Common myeloid progenitor, CD34-positive (primary cell): ENCODE measurements around the gene RLF.

Experiments
- CTCF ChIA-PET: fragments of 350-600 bp; sonication (Branson Sonifier 250); formaldehyde crosslinking; loops from one replicate; lab custom pipeline; 2021; ENCODE audit warnings: antibody characterized with exemption; lab: Charles Lee
- POLR2A ChIA-PET: fragments of 350-600 bp; sonication (Branson Sonifier 250); formaldehyde crosslinking; loops from one replicate; lab custom pipeline; 2021; ENCODE audit warnings: antibody characterized with exemption; lab: Charles Lee
- DNase-seq, 3 donors: peaks; one replicate each; pipeline versions ENCODE4 v3.0.0 to v3.0.0-alpha.2; 2013
- H3K27ac ChIP-seq, 2 experiments: 1 replicate in 1 of 2; 2 replicates in 1 of 2; pipeline ENCODE4 v1.7.0; 2013; ENCODE audit warnings: inconsistent platforms in 2 of 2, low read length in 2 of 2, mild to moderate bottlenecking in 2 of 2, low read depth in 1 of 2, moderate library complexity in 1 of 2; ENCODE audit not compliant: severe bottlenecking in 2 of 2, insufficient read depth in 1 of 2, poor library complexity in 1 of 2
- H3K27me3 ChIP-seq, 5 experiments: replicated peaks in 2 of 5; 1 replicate in 3 of 5; 2 replicates in 2 of 5; pipeline versions ENCODE4 v1.6.1 to v1.7.0; 2013; ENCODE audit warnings: low read length in 4 of 5, mild to moderate bottlenecking in 2 of 5, moderate library complexity in 2 of 5, inconsistent platforms in 1 of 5; ENCODE audit not compliant: insufficient read depth in 5 of 5, control insufficient read depth in 4 of 5
- H3K36me3 ChIP-seq, 4 experiments: 1 replicate in 2 of 4; 2 replicates in 2 of 4; pipeline versions ENCODE4 v1.6.1 to v1.7.0; 2013; ENCODE audit warnings: low read length in 3 of 4, control low read depth in 1 of 4, mild to moderate bottlenecking in 1 of 4; ENCODE audit not compliant: control insufficient read depth in 4 of 4, insufficient read depth in 4 of 4
- H3K4me1 ChIP-seq, 4 experiments: 1 replicate in 3 of 4; 2 replicates in 1 of 4; pipeline versions ENCODE4 v1.6.1 to v1.7.1; 2013; ENCODE audit warnings: low read length in 3 of 4, mild to moderate bottlenecking in 3 of 4, control low read depth in 1 of 4, inconsistent platforms in 1 of 4, moderate library complexity in 1 of 4; ENCODE audit not compliant: control insufficient read depth in 4 of 4, insufficient read depth in 4 of 4; ENCODE audit errors: control extremely low read depth in 1 of 4
- H3K4me3 ChIP-seq, 7 experiments: 1 replicate in 4 of 7; 2 replicates in 3 of 7; pipeline versions ENCODE4 v1.5.1 to v1.7.0; 2013; ENCODE audit warnings: mild to moderate bottlenecking in 7 of 7, low read length in 6 of 7, moderate library complexity in 6 of 7, inconsistent platforms in 2 of 7, low read depth in 2 of 7, control low read depth in 1 of 7; ENCODE audit not compliant: insufficient read depth in 4 of 7, control insufficient read depth in 1 of 7; ENCODE audit errors: extremely low read depth in 1 of 7
- H3K9me3 ChIP-seq, 5 experiments: 1 replicate in 4 of 5; 2 replicates in 1 of 5; pipeline versions ENCODE4 v1.6.1 to v1.7.1; 2013; ENCODE audit warnings: low read length in 4 of 5, mild to moderate bottlenecking in 2 of 5, inconsistent platforms in 1 of 5, low read depth in 1 of 5, moderate library complexity in 1 of 5; ENCODE audit not compliant: control insufficient read depth in 4 of 5, insufficient read depth in 2 of 5; ENCODE audit errors: control extremely low read depth in 1 of 5
- WGBS: methylation state at CpG from one replicate; pipeline ENCODE4 v1.1.5; 2013; ENCODE audit not compliant: insufficient coverage; 5-methylcytosine and 5-hydroxymethylcytosine counted together

Gene RLF

GRCh38 chr1:40273547-40274166, 112.5 kb downstream of the RLF start:
- Histone ChIP-seq H3K36me3 (peaks cover 7 to 61% (median 34%) of the 10 kb centered on the region in 4 experiments), H3K4me1 (no peaks in the 10 kb centered on the region), H3K27ac (no peak overlapping the region), H3K4me3 (no peak overlapping the region), H3K27me3 (no peaks in the 10 kb centered on the region), H3K9me3 (no peaks in the 10 kb centered on the region)
- POLR2A ChIA-PET, result interaction anchor here (0.6 to 0.7 kb wide), 2 partner anchors 25 to 47 kb away, joined by 4 read pairs; no protein-coding TSS in a partner anchor
- DNase-seq, result no peak
- CTCF ChIA-PET, result interaction anchor here (0.6 to 4.4 kb wide), 9 partner anchors 8 to 121 kb away, joined by 3 to 17 read pairs (median 3); no protein-coding TSS in a partner anchor
- WGBS, result no CpG with 5 or more reads among the region's 4 CpGs

- POLR2A ChIA-PET, result no interaction called here
- peaks cover 10 to 58% (median 32%) of the 10 kb centered on the region in 4 experiments for H3K36me3 ChIP-seq
Observed at GRCh38 chr1:40274331-40274730, 113.1 kb downstream of the RLF start.

DNA sequence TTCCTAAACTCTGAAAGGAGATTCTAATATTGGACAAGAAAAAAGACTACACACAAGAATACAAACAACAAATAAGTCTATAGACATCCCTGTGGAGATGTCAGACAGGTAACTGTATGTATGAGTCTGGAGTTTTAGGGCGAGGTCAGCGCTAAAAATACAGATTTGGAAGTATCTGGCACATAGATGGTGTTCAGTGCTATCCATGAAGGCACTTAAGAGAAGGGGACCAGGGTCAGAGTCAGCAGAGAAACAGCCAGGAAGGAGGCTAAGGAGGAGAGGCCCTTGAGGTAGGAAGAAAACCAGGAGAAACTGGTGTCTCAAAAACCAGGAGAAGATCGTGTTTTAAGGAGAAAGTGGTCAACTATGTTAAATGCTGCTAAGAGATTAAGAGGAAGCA, 114.9 kb downstream of the RLF start:
- Histone ChIP-seq H3K9me3 (no peaks in the 10 kb centered on the region), H3K27ac (peak overlapping the region in 1 of 2 experiments; percentile 26), H3K27me3 (no peaks in the 10 kb centered on the region), H3K36me3 (peaks cover 10 to 52% (median 31%) of the 10 kb centered on the region in 4 experiments), H3K4me1 (no peaks in the 10 kb centered on the region), H3K4me3 (no peak overlapping the region)
- WGBS, result 100% methylated on average over 3 of the region's 3 CpGs
- no peak for DNase-seq
- ChIA-PET CTCF (interaction anchor here (0.6 kb wide), 1 partner anchor 32 kb away, joined by 3 read pairs; no protein-coding TSS in a partner anchor), POLR2A (interaction anchor here (0.7 kb wide), 1 partner anchor 105 kb away, joined by 4 read pairs; no protein-coding TSS in a partner anchor)

More at GRCh38 chr1:40274331-40274730, 113.1 kb downstream of the RLF start:
- CTCF ChIA-PET, result interaction anchor here (1.0 to 4.4 kb wide), 5 partner anchors 9 to 60 kb away, joined by 3 to 17 read pairs (median 3); no protein-coding TSS in a partner anchor
- no peaks in the 10 kb centered on the region for H3K9me3 ChIP-seq
- no peaks in the 10 kb centered on the region for H3K4me1 ChIP-seq
- no peaks in the 10 kb centered on the region for H3K27me3 ChIP-seq
- no peak overlapping the region for H3K27ac ChIP-seq
- no peak for DNase-seq
- 100% methylated on average over 2 of the region's 2 CpGs for WGBS
- H3K4me3 ChIP-seq, result no peak overlapping the region

GRCh38 chr1:40281853-40282252, 120.7 kb downstream of the RLF start:
- no peaks in the 10 kb centered on the region for H3K4me1 ChIP-seq
- peaks cover 9 to 40% (median 19%) of the 10 kb centered on the region in 4 experiments for H3K36me3 ChIP-seq
- H3K9me3 ChIP-seq, result no peaks in the 10 kb centered on the region
- no peak overlapping the region for H3K4me3 ChIP-seq
- no peaks in the 10 kb centered on the region for H3K27me3 ChIP-seq
- no peak for DNase-seq
- ChIA-PET POLR2A (interaction anchor here (0.6 kb wide), 1 partner anchor 9 kb away, joined by 3 read pairs; no protein-coding TSS in a partner anchor), CTCF (interaction anchor here (1.5 to 1.6 kb wide), 2 partner anchors 57 to 140 kb away, joined by 5 to 7 read pairs; no protein-coding TSS in a partner anchor)
- 80% methylated on average over 1 of the region's 2 CpGs for WGBS
- no peak overlapping the region for H3K27ac ChIP-seq
